ENCODE measurements around the gene ATXN3L.

ATXN3L gene

DNA sequence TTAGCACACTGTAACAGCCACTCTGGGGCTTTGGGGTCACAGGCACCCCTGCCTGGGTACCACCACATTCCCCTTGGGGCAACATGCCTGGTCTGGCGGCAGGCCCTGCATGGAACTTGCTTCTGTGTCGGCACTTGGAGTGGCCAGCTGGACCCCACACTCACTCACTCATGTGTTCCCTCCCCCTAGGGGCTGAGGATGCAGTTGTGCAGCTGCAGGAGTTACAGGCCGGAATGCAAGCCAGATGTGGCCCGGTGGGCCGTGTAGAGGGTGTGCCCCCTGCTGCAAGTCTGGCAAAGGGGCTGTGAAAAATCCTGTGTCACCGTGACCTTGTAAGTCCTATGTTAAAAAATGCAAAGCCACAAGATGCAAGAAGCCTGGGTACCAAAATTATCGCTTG lies 34.2 kb downstream of the ATXN3L start (continued):
- TF ChIP-seq ZNF16 (tag by site-specific recombination; IDR thresholded peaks at IDR 0.05; ENCODE audit: low read depth), result no peak
- TF ChIP-seq ZNF433 (tag by site-specific recombination; IDR thresholded peaks at IDR 0.05; ENCODE audit: low read depth), result no peak
- no peak for TF ChIP-seq ZNF600 (tag by site-specific recombination; IDR thresholded peaks at IDR 0.05)
- TF ChIP-seq, protein P1, sequence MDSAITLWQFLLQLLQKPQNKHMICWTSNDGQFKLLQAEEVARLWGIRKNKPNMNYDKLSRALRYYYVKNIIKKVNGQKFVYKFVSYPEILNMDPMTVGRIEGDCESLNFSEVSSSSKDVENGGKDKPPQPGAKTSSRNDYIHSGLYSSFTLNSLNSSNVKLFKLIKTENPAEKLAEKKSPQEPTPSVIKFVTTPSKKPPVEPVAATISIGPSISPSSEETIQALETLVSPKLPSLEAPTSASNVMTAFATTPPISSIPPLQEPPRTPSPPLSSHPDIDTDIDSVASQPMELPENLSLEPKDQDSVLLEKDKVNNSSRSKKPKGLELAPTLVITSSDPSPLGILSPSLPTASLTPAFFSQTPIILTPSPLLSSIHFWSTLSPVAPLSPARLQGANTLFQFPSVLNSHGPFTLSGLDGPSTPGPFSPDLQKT (IDR thresholded peaks at IDR 0.05; ENCODE audit: borderline replicate concordance, low read depth, low read length), result no peak
- TF ChIP-seq ZNF423 (tag by site-specific recombination; IDR thresholded peaks at IDR 0.05), result no peak
- TF ChIP-seq ZNF677 (tag by site-specific recombination; IDR thresholded peaks at IDR 0.05), result no peak

DNA sequence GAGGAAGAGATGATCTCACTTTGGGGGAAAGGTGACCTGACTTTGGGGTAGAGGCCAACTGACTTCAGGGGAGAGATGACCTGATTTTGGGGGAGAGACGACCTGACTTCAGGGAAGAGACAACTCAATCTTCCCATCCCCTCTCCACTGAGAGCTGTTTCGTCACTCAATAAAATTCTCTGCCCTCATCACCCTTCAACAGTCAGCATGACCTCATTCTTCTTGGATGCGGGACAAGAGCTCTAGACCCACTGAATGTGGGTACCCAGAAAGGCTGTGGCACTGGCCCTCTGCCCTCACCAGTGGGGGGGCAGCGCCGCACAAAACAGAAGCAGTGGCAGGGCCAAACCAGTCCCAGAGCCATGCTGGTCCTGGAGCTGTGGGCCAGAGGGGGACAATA lies 34.6 kb downstream of the ATXN3L start:
- H3K36me3 ChIP-seq (ENCODE audit: control insufficient read depth in 2 of 2, insufficient read depth in 1 of 2, low read length in 2 of 2), result no peaks in the 10 kb centered on the region
- no peak overlapping the region for H3K4me3 ChIP-seq (ENCODE audit: low read depth, low read length)
- TF ChIP-seq ZNF2 (tag by site-specific recombination; IDR thresholded peaks at IDR 0.05) (no peak), GLIS1 (tag by site-specific recombination; IDR thresholded peaks at IDR 0.05) (no peak), ZNF623 (tag by site-specific recombination; IDR thresholded peaks at IDR 0.05) (no peak), ZNF747 (tag by site-specific recombination; IDR thresholded peaks at IDR 0.05) (no peak), ZNF529 (tag by site-specific recombination; IDR thresholded peaks at IDR 0.05; ENCODE audit: insufficient replicate concordance) (no peak), ZNF394 (tag by site-specific recombination; IDR thresholded peaks at IDR 0.05; ENCODE audit: borderline replicate concordance) (no peak), HOXD13 (CRISPR knock-in tag; IDR thresholded peaks at IDR 0.05; ENCODE audit: borderline replicate concordance) (no peak), YY1 (tag by site-specific recombination; IDR thresholded peaks at IDR 0.05) (no peak), SETDB1 (IDR thresholded peaks at IDR 0.05; ENCODE audit: insufficient read length, low read length) (peak; percentile 97), ZNF548 (tag by site-specific recombination; IDR thresholded peaks at IDR 0.05) (no peak), ZNF366 (tag by site-specific recombination; conservative IDR thresholded peaks at IDR 0.05) (no peak), OSR2 (tag by site-specific recombination; IDR thresholded peaks at IDR 0.05) (no peak), ZNF785 (tag by site-specific recombination; IDR thresholded peaks at IDR 0.05) (no peak), TRIM28 (IDR thresholded peaks at IDR 0.05; ENCODE audit: borderline replicate concordance, low read length) (peak; percentile 81; the same call in 1 of the 2 replicates), ZNF624 (tag by site-specific recombination; IDR thresholded peaks at IDR 0.05) (no peak), KLF8 (tag by site-specific recombination; IDR thresholded peaks at IDR 0.05) (no peak), ZNF16 (tag by site-specific recombination; IDR thresholded peaks at IDR 0.05; ENCODE audit: low read depth) (no peak)
- TF ChIP-seq, protein P2, sequence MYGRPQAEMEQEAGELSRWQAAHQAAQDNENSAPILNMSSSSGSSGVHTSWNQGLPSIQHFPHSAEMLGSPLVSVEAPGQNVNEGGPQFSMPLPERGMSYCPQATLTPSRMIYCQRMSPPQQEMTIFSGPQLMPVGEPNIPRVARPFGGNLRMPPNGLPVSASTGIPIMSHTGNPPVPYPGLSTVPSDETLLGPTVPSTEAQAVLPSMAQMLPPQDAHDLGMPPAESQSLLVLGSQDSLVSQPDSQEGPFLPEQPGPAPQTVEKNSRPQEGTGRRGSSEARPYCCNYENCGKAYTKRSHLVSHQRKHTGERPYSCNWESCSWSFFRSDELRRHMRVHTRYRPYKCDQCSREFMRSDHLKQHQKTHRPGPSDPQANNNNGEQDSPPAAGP (tag by site-specific recombination; IDR thresholded peaks at IDR 0.05), result no peak
- no peaks in the 10 kb centered on the region for H3K9me3 ChIP-seq (ENCODE audit: control insufficient read depth, insufficient read depth, low read depth, low read length)
- POLR2A ChIA-PET, result no interaction called here
- CTCF ChIA-PET, result interaction anchor here (0.6 kb wide), 1 partner anchor 308 kb away, joined by 3 read pairs; no protein-coding TSS in a partner anchor
- peaks cover 5% of the 10 kb centered on the region; the same call in 1 of the 2 replicates for H3K4me1 ChIP-seq (ENCODE audit: control insufficient read depth, insufficient read depth, low read length)
- H3K27ac ChIP-seq (ENCODE audit: extremely low read depth, low read depth, low read length), result no peak overlapping the region

DNA sequence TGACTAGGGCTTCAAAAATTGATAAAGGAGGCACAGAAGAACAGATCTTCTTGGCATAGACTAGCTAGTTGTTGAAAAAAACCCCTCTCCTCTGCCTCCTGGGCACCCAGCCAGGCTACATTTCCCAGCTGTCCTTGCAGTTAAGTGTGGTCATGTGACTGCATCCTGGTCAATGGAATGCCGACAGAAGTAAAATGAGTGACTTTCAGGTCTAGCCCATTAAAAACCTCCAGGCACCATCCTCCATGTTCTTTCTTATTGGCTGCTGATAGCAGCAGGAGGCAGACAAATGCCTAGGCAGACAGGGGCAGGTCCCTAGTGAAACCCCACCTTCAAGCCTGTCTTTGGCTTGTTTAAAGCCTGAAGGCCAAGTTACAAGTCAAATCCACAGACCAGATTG lies 35.3 kb downstream of the ATXN3L start:
- ChIA-PET POLR2A (no interaction called here), CTCF (interaction anchor here (1.9 to 2.0 kb wide), 2 partner anchors 14 to 203 kb away, joined by 5 to 7 read pairs; no protein-coding TSS in a partner anchor)
- Histone ChIP-seq H3K4me1 (ENCODE audit: control insufficient read depth, insufficient read depth, low read length) (peaks cover 5% of the 10 kb centered on the region; the same call in 1 of the 2 replicates), H3K36me3 (ENCODE audit: control insufficient read depth in 2 of 2, insufficient read depth in 1 of 2, low read length in 2 of 2) (no peaks in the 10 kb centered on the region), H3K9me3 (ENCODE audit: control insufficient read depth, insufficient read depth, low read depth, low read length) (no peaks in the 10 kb centered on the region), H3K27ac (ENCODE audit: extremely low read depth, low read depth, low read length) (no peak overlapping the region), H3K4me3 (ENCODE audit: low read depth, low read length) (no peak overlapping the region)
- TF ChIP-seq ZFP37 (tag by site-specific recombination; IDR thresholded peaks at IDR 0.05) (no peak), KLF16 (tag by site-specific recombination; IDR thresholded peaks at IDR 0.05) (no peak), HOXC10 (CRISPR knock-in tag; IDR thresholded peaks at IDR 0.05) (no peak), ZNF529 (tag by site-specific recombination; IDR thresholded peaks at IDR 0.05; ENCODE audit: insufficient replicate concordance) (no peak)

Data from HEK293 (cell line).